Epithelial cell of esophagus (primary cell): ENCODE measurements around the gene FAM240A.

Experiments
- DNase-seq: peaks from one replicate; pipeline ENCODE4 v3.0.0; 2010; ENCODE audit warnings: low read depth
- H3K4me3 ChIP-seq: 2 replicates; pipeline ENCODE4 v1.5.1; 2011; ENCODE audit warnings: mild to moderate bottlenecking, low read length, control low read depth
- TF ChIP-seq, protein P1 (sequence below): IDR thresholded peaks from 2 replicates; pipeline ENCODE4 v1.5.1; 2011; ENCODE audit warnings: low read depth, mild to moderate bottlenecking, low read length, control low read depth, inconsistent platforms; ENCODE audit not compliant: insufficient read depth; ENCODE audit errors: missing control alignments

FAM240A gene

DNA sequence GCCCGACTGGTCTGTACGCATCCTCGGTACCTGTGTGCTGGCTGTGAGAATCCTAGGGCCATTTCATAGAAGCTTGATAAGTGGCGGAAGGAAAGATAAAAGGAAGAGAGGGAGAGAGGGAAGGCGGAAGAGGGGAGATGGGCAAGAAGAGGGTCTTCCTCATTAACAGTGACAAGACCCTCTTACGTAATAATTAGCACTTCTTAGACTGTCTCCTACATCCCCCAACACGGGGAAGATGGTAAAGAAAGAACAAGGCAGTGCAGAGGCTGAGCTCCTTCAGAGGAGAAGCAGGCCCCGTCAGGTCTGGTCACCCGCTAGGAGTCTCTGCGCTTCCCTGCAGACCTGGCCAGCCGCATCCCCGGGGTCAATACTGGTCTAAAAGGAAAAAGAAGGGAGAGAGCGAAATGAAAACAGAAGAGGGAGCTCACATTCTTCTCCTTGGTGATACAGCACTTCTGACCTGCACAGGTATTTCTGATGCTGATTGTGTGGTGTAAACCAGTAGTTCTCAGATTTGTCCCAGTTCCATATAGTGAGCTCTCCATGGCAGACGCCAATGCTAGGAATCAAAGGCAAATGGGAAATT lies 19.0 kb upstream of the FAM240A start:
- no peak for DNase-seq
- TF ChIP-seq, protein P1, sequence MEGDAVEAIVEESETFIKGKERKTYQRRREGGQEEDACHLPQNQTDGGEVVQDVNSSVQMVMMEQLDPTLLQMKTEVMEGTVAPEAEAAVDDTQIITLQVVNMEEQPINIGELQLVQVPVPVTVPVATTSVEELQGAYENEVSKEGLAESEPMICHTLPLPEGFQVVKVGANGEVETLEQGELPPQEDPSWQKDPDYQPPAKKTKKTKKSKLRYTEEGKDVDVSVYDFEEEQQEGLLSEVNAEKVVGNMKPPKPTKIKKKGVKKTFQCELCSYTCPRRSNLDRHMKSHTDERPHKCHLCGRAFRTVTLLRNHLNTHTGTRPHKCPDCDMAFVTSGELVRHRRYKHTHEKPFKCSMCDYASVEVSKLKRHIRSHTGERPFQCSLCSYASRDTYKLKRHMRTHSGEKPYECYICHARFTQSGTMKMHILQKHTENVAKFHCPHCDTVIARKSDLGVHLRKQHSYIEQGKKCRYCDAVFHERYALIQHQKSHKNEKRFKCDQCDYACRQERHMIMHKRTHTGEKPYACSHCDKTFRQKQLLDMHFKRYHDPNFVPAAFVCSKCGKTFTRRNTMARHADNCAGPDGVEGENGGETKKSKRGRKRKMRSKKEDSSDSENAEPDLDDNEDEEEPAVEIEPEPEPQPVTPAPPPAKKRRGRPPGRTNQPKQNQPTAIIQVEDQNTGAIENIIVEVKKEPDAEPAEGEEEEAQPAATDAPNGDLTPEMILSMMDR = no peak
- no peak overlapping the region for H3K4me3 ChIP-seq

DNA sequence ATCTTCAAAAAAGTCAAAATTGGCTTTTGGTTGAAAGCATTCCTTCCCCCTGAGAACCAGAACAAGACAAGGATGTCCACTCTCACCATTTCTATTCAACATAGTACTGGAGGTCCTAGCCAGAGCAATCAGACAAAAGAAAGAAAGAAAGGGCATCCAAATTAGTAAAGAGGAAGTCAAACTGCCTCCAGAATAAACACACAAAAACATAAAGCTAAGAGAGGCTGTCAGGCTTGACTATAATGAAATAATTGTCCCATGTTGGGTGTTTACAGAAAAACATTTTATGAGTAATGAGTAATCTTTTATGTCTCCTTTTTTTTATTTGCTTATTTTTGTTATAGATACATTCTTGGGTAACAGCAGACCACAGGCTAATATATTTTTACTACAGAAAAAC lies 18.3 kb upstream of the FAM240A start:
- TF ChIP-seq, protein P1 = no peak
- no peak for DNase-seq

GRCh38 chr3:46594723-46595122 lies 17.6 kb upstream of the FAM240A start:
- no peak overlapping the region for H3K4me3 ChIP-seq
- no peak for DNase-seq
- TF ChIP-seq, protein P1 = no peak

More for the DNA sequence above, 18.3 kb upstream of the FAM240A start:
- no peak overlapping the region for H3K4me3 ChIP-seq

GRCh38 chr3:46595819-46596314 lies 16.5 kb upstream of the FAM240A start:
- H3K4me3 ChIP-seq = no peak overlapping the region
- DNase-seq = no peak
- TF ChIP-seq, protein P1 = no peak

DNA sequence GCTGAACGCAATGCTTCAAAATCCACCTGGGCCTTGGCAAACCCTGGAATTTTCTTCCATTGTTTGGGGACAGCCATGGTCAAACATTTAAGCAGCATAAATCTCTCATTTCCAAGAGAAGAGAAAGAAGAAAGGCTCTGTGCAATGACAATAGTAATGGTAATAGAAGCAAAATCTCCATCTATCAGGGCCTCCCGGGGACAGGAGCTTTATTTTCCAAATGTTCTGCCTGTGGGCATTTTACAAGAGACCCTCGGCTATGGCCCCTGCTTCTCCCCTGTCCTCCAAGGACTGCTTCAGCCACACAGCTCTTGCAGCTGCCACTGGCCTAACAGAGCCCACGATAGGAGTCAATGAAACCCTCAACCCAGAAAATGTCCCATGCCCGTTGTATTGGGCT lies 12.7 kb upstream of the FAM240A start:
- no peak overlapping the region for H3K4me3 ChIP-seq
- TF ChIP-seq, protein P1 = no peak
- no peak for DNase-seq

DNA sequence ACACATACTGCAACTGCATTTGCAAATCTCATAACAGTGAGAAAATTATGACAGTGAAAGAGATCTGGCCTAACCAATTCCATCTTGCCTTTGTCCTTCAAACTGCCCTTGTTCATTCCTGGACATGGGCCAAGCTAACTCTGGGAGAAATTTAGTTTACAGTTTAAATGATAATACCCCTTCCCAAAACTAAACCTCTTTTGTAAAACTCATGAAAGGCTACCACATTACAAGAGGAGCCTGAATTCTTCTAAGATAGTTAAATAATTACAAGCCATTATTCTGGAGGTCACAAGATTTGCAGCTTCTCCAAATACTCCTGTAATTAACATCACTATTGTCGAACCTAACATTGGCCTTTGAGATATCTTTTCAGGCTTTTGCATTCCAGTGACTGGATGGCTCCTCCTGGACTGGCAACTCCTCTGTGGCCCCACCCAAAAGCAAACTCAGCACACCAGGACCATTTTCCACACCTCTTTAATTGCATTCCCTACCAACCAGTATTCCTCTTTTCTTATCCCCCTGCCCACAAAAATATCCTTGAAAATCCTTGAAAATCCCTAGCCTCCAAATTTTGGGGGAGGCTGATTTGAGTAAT lies 8.8 kb upstream of the FAM240A start:
- no peak overlapping the region for H3K4me3 ChIP-seq
- DNase-seq = no peak
- TF ChIP-seq, protein P1 = no peak

GRCh38 chr3:46604127-46604526 lies 8.2 kb upstream of the FAM240A start:
- TF ChIP-seq, protein P1 = no peak

More at GRCh38 chr3:46604127-46604526, 8.2 kb upstream of the FAM240A start:
- no peak overlapping the region for H3K4me3 ChIP-seq
- DNase-seq = no peak
